ENCODE measurements around the gene PTOV1.

DNA sequence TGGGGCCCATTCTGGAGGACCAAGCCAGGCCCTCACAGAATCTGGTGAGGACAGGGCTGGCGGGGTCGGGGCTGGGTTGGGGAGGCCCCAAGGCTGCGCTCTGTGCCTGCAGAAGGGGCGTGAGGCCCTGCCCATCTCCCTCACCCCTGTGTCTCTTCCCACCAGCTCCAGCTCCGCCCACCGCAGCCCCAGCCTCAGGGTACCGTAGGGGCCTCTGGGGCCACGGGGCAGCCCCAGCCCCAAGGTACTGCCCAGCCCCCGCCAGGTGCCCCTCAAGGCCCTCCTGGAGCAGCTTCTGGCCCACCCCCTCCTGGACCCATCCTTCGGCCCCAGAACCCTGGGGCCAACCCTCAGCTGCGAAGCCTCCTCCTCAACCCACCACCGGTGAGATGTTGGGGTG, 15.4 kb upstream of the PTOV1 start:
- TF ChIP-seq EP300 (IDR thresholded peaks at IDR 0.05) = no peak
- no peak for TF ChIP-seq CTCF (IDR thresholded peaks at IDR 0.05)
- TF ChIP-seq POLR2A (IDR thresholded peaks at IDR 0.05) = no peak
- no peak for TF ChIP-seq POLR2AphosphoS5 (IDR thresholded peaks at IDR 0.05)
